ENCODE measurements around the gene CFAP99.

CFAP99 gene

GRCh38 chr4:2450394-2451035, 31.8 kb downstream of the CFAP99 start:
- no peak overlapping the region for H3K4me2 ChIP-seq (ENCODE audit: insufficient read depth, low read length)
- H2AFZ ChIP-seq (ENCODE audit: low read depth, low read length) = no peak overlapping the region
- no peak for DNase-seq
- no peaks in the 10 kb centered on the region for H3K9me3 ChIP-seq (ENCODE audit: insufficient read depth, low read length, severe bottlenecking)
- H3K79me2 ChIP-seq (ENCODE audit: insufficient read depth, low read length) = no peaks in the 10 kb centered on the region
- H3K36me3 ChIP-seq (ENCODE audit: insufficient read depth, low read length) = no peaks in the 10 kb centered on the region
- no peak overlapping the region for H3K9ac ChIP-seq (ENCODE audit: low read depth, low read length)
- H3K4me1 ChIP-seq (ENCODE audit: insufficient read depth, low read length) = no peaks in the 10 kb centered on the region
- H3K27me3 ChIP-seq (ENCODE audit: insufficient read depth, low read length, poor library complexity) = peaks cover 9% of the 10 kb centered on the region
- no peak overlapping the region for H3K27ac ChIP-seq (ENCODE audit: low read length)
- no peak for ATAC-seq (ENCODE audit: insufficient read depth, low read depth)
- H4K20me1 ChIP-seq (ENCODE audit: insufficient read depth, low read length) = peaks cover 10% of the 10 kb centered on the region
- H3K4me3 ChIP-seq (ENCODE audit: low read depth in 1 of 2, low read length in 2 of 2) = no peak overlapping the region
- TF ChIP-seq CTCF (IDR thresholded peaks at IDR 0.05; ENCODE audit: borderline replicate concordance, extremely low read depth, low read length, poor library complexity, severe bottlenecking) = no peak
- no peak for TF ChIP-seq EZH2 (IDR thresholded peaks at IDR 0.05; ENCODE audit: borderline replicate concordance, low read depth, low read length, severe bottlenecking)

GRCh38 chr4:2451036-2451520, 32.3 kb downstream of the CFAP99 start:
- TF ChIP-seq EZH2 (IDR thresholded peaks at IDR 0.05; ENCODE audit: borderline replicate concordance, low read depth, low read length, severe bottlenecking) = no peak
- no peak for TF ChIP-seq CTCF (IDR thresholded peaks at IDR 0.05; ENCODE audit: borderline replicate concordance, extremely low read depth, low read length, poor library complexity, severe bottlenecking)
- no peak for DNase-seq
- no peaks in the 10 kb centered on the region for H3K4me1 ChIP-seq (ENCODE audit: insufficient read depth, low read length)

GRCh38 chr4:2451821-2452785, 33.3 kb downstream of the CFAP99 start:
- no peak overlapping the region for H3K4me3 ChIP-seq (ENCODE audit: low read depth in 1 of 2, low read length in 2 of 2)
- no peak overlapping the region for H3K4me2 ChIP-seq (ENCODE audit: insufficient read depth, low read length)
- H3K9me3 ChIP-seq (ENCODE audit: insufficient read depth, low read length, severe bottlenecking) = no peaks in the 10 kb centered on the region
- H3K27me3 ChIP-seq (ENCODE audit: insufficient read depth, low read length, poor library complexity) = peaks cover 9% of the 10 kb centered on the region
- no peaks in the 10 kb centered on the region for H3K36me3 ChIP-seq (ENCODE audit: insufficient read depth, low read length)
- H3K4me1 ChIP-seq (ENCODE audit: insufficient read depth, low read length) = no peaks in the 10 kb centered on the region
- no peak overlapping the region for H3K9ac ChIP-seq (ENCODE audit: low read depth, low read length)
- ATAC-seq (ENCODE audit: insufficient read depth, low read depth) (no peak), DNase-seq (no peak)
- H2AFZ ChIP-seq (ENCODE audit: low read depth, low read length) = no peak overlapping the region
- no peak for TF ChIP-seq EZH2 (IDR thresholded peaks at IDR 0.05; ENCODE audit: borderline replicate concordance, low read depth, low read length, severe bottlenecking)
- no peak for TF ChIP-seq CTCF (IDR thresholded peaks at IDR 0.05; ENCODE audit: borderline replicate concordance, extremely low read depth, low read length, poor library complexity, severe bottlenecking)
- no peak overlapping the region for H3K27ac ChIP-seq (ENCODE audit: low read length)
- H4K20me1 ChIP-seq (ENCODE audit: insufficient read depth, low read length) = peaks cover 10% of the 10 kb centered on the region
- H3K79me2 ChIP-seq (ENCODE audit: insufficient read depth, low read length) = no peaks in the 10 kb centered on the region

More at GRCh38 chr4:2451036-2451520, 32.3 kb downstream of the CFAP99 start:
- H3K9me3 ChIP-seq (ENCODE audit: insufficient read depth, low read length, severe bottlenecking) = no peaks in the 10 kb centered on the region
- H3K4me3 ChIP-seq (ENCODE audit: low read depth in 1 of 2, low read length in 2 of 2) = no peak overlapping the region
- no peak overlapping the region for H3K9ac ChIP-seq (ENCODE audit: low read depth, low read length)
- H2AFZ ChIP-seq (ENCODE audit: low read depth, low read length) = no peak overlapping the region
- no peaks in the 10 kb centered on the region for H3K79me2 ChIP-seq (ENCODE audit: insufficient read depth, low read length)
- H3K36me3 ChIP-seq (ENCODE audit: insufficient read depth, low read length) = no peaks in the 10 kb centered on the region
- ATAC-seq (ENCODE audit: insufficient read depth, low read depth) = no peak
- H3K27me3 ChIP-seq (ENCODE audit: insufficient read depth, low read length, poor library complexity) = peaks cover 9% of the 10 kb centered on the region
- H3K27ac ChIP-seq (ENCODE audit: low read length) = no peak overlapping the region
- H3K4me2 ChIP-seq (ENCODE audit: insufficient read depth, low read length) = no peak overlapping the region
- peaks cover 10% of the 10 kb centered on the region for H4K20me1 ChIP-seq (ENCODE audit: insufficient read depth, low read length)
